CD4-positive, alpha-beta T cell treated with Interleukin-21 for 1 hour (primary cell): ENCODE data around the gene LAMC3.
"Not testable (repeated sequence)": the region's sequence is repeated elsewhere in the genome, so short reads cannot be mapped to it uniquely, and the experiment has no call there.

Experiments
- DNase-seq: peaks from one replicate; pipeline ENCODE4 v3.0.0-alpha.2; 2020

LAMC3 gene

GRCh38 chr9:131082774-131083512 lies 74.0 kb downstream of the LAMC3 start:
- DNase-seq, result no peak

- no peak for DNase-seq
These were observed 75.8 kb downstream of the LAMC3 start for GRCh38 chr9:131084661-131085369.

DNA sequence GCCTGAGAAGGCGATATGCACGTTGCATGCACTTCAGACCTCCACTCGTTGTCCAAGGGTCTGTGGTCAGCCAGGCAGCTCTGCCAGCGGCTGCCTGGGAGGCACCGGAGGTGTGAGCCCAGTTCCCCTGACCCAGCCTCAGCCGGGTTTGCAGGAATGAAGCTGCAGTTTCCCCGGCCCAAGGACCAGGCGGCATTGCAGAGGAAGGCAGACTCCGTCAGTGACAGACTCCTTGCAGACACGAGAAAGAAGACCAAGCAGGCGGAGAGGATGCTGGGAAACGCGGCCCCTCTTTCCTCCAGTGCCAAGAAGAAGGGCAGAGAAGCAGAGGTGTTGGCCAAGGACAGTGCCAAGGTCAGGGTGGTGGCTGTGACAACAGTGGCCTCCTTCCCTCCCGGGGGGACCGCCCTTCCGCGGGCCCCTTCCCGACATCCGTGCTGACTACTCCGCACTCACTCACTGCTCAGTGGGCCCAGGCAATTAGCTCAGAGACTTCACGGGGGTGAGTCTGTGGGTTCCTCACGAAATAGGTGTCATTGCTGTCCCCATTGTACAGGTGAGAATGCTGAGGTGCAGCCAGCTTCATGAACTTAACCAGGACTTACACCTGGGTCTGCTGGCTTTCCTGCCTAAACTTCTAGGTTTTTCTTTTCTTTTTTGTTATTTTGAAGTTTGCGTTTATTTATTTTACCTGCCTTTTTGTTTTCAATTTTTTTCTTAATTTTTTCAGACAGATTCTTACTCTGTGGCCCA lies 76.6 kb downstream of the LAMC3 start:
- DNase-seq, result no peak

- no peak for DNase-seq
These were observed 78.5 kb downstream of the LAMC3 start for GRCh38 chr9:131087354-131087893.

GRCh38 chr9:131090025-131090787 lies 81.2 kb downstream of the LAMC3 start:
- no peak for DNase-seq

GRCh38 chr9:131091352-131091992 lies 82.5 kb downstream of the LAMC3 start:
- no peak for DNase-seq

- no peak for DNase-seq
These were observed 83.1 kb downstream of the LAMC3 start for GRCh38 chr9:131092030-131092429.

- no peak for DNase-seq
These were observed 83.8 kb downstream of the LAMC3 start for GRCh38 chr9:131092548-131093440.

GRCh38 chr9:131094015-131094414 lies 85.0 kb downstream of the LAMC3 start:
- no peak for DNase-seq

GRCh38 chr9:131094622-131095021 lies 85.6 kb downstream of the LAMC3 start:
- DNase-seq, result no peak

- DNase-seq, result no peak
These were observed 86.8 kb downstream of the LAMC3 start for GRCh38 chr9:131095666-131096268.

DNA sequence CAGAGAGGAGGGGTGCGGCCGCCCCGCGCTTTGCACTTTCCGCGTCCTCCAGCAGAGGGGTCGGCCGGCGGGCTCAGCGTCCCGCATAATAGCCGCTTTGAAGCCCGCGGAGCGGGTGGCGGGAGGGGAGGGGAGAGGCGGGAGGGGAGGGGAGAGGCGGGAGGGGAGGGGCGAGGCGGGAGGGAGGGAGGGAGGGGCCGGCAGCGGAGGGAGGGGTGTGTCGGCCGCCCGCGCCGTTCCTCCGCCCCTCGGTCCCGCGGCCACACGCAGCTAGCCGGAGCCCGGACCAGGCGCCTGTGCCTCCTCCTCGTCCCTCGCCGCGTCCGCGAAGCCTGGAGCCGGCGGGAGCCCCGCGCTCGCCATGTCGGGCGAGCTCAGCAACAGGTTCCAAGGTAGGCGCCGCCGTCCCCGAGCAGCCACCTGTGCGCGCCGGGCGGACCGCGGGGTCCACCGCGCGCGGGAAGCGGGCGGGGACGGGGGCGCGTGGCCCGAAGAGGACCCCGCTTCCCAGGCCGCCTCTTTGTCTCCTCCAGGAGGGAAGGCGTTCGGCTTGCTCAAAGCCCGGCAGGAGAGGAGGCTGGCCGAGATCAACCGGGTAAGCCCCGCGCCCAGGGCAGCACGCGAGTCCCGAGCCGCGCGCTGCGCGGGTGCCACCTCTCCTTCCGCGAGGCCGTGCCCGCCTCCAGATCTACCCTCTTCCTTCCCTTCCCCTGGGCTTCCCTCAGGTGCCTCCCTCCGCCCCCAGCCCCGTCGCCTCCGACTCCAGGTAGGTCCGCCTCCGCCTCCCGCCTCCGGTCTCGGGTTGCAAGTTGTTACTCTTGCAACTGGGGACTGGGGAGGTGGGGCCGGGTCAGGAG lies 87.5 kb downstream of the LAMC3 start, which contains the start of gene AIF1L:
Gene AIF1L, plus strand, starts transcription at position 263 of the 857 bp plus-strand sequence. Its CDS starts 99 bp downstream, at position 362.
- peak; percentile 4 for DNase-seq

GRCh38 chr9:131097126-131097947 lies 88.4 kb downstream of the LAMC3 start:
- no peak for DNase-seq

DNA sequence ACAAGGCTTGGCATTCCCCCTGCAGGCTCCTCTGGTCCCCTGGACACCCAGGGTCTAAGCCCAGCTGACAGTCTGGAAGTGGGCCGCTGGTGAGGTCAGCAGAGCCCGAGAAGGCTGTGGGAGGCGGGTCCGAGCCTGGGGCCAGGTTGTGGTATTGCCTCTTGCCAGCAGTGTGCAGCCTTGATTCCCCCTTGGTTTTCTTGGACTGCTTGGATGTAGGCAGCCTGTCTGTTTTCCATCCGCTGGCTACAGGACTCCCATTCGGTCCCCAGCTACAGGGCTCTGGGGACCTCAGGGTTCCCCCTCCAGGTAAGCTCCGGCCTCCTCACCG lies 88.9 kb downstream of the LAMC3 start:
- DNase-seq, result no peak

GRCh38 chr9:131098391-131099101 lies 89.6 kb downstream of the LAMC3 start:
- no peak for DNase-seq

DNA sequence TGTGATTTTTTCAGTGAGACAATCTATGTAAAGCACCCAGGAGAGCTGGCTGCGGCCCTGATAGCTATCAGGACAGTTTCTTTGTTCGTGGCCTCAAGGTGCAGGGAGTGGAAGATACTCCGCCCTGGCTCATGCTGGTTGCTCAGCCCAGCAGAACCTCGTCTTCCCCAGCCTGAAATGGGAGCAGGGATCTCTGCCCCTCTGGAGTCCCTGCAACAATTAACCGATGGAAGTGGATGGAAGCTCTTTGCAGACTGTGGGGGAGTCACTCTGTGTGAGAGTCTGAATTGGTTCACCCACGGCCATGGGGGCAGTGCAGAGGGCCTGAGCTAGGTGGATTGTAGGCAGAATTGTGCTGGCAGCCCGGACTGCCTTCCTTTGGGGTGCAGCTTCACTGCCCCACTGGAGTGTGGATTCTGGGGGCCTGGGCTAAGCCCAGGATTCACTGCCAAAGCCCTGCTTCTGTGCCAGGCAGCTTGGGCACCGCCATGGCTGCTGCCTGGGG lies 90.2 kb downstream of the LAMC3 start:
- no peak for DNase-seq

- DNase-seq, result not testable (repeated sequence)
These were observed 90.9 kb downstream of the LAMC3 start for GRCh38 chr9:131099845-131100244.

DNA sequence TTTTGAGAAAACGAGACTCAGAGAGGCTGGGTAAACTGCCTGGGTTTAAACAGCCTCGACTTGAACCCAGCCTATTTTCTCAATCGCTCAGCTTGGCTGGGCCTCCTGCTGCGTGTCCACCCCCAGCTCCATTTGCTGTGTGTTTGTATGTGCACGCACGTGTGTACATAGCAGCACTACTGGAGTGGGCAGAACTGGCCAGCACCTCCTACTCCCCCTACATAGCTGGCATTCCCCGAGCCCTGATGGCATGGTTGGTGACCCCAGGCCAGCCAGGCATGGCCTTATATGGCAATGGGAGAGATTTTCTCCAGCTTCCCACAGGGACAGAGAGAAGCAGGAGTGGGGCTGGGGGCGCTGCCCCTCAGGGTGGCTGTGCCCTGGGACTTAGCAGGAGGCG lies 91.5 kb downstream of the LAMC3 start:
- DNase-seq, result no peak
